Thyroid gland (tissue), 4 donors: Measurements from ENCODE around the gene BRAF.

Source experiments
- CTCF ChIP-seq, 6 experiments: fragments of 200-600 bp in 3 of 6; fragments of 450-650 bp in 3 of 6; sonication (generic) in 3 of 6; IDR thresholded peaks; one replicate each; pipeline ENCODE4 v1.5.1; 2016 to 2019; ENCODE audit warnings: antibody characterized with exemption in 6 of 6, mild to moderate bottlenecking in 2 of 6, inconsistent platforms in 1 of 6, moderate library complexity in 1 of 6
- POLR2A ChIP-seq, 2 donors: fragments of 450-650 bp; IDR thresholded peaks; one replicate each; pipeline ENCODE4 v1.6.1; 2017; ENCODE audit warnings: antibody characterized with exemption in 2 of 2, mild to moderate bottlenecking in 2 of 2, moderate library complexity in 1 of 2

- TF ChIP-seq POLR2A (IDR thresholded peaks at IDR 0.05) (no peak), CTCF (IDR thresholded peaks at IDR 0.05) (no peak)
Measured at GRCh38 chr7:140869430-140869829, 55.3 kb downstream of the BRAF start.
